ENCODE data around the gene LTBP2.
"Not testable (repeated sequence)": the region's sequence is repeated elsewhere in the genome, so short reads cannot be mapped to it uniquely, and the experiment has no call there.

Gene LTBP2

DNA sequence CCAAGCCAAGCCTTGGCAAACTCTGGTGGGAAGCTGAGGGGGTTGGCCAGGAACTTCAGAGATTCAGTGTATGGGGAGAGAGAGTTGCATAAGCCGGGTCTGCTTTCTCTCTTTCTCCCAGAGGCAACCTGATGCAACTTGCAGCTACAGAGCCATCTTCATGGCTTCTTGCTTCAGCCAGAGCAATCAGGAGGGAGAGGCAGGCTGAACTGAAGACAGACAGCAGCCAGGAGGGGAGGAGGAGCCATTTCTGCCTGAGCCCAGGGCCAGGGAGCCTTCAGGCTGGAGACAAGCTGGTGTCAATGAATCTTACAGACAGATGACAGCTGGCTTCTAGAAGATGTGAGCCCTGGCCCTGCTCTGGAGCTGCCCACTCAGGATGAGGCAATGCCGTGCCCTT, 137.7 kb downstream of the LTBP2 start:
- DNase-seq, result no peak

DNA sequence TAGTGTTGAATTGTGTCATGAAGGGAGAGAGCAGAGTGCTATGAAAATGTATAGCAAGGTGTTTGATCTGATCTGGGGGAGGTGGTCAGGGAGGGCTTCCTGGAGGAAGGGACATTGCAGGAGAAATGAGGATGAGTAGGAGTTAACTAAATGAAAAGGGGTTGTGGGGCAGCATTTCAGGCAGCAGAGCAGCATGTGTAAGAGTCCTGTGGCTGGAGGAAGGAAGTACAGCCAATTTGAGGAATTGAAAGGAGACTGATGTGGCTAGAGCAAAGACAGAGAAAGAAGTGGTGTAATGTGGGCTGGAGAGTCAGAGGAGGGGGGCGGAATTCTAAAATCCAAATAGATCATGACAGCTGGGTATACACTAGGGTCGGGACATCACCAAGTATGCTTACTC, 139.4 kb downstream of the LTBP2 start:
- DNase-seq, result no peak

DNA sequence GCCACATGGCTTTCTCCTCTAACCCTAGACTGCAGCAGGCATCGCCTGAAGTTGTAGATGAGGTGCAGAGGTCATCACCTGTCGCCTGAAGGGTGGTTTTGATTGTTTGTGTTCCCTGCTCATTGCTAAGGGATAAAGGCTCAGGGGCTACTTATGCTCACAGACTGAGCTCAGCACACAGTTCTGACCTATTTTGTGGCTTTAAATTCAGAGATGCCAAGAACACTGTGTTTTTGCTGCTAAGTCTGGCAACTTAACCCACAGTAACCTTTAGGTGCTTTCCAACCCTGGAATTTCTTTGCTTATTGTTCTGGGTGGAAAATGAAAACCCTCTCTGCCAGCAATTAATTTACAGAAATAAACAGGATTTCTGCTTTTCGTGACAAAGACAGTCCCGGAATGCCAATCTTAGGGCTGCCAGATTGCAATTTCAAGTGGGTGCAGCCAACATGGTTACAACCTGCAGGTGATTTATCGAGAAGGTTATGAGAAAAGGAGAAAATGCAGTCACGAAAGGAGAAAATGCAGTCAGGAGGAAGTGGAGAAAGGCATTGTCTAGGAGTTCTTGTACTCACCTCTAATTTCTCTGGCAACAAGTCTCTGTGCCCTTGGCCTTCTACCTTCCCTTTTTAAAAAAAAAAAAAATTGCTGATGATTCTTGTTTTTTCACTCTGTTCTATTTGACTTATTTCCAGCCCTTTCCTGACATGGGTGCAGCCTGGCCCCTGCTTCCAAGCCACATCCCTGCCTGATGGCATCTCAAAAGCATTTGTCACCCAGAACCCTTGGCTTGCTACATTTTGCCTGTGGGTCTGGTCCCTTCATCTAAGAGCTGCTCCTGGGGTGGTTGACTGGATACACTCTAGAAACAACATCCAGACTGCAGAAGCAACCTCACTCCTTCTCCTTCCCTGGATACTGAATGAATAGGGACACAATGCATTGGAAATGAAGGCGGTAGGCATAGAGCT, 142.2 kb downstream of the LTBP2 start:
- no peak for DNase-seq

DNA sequence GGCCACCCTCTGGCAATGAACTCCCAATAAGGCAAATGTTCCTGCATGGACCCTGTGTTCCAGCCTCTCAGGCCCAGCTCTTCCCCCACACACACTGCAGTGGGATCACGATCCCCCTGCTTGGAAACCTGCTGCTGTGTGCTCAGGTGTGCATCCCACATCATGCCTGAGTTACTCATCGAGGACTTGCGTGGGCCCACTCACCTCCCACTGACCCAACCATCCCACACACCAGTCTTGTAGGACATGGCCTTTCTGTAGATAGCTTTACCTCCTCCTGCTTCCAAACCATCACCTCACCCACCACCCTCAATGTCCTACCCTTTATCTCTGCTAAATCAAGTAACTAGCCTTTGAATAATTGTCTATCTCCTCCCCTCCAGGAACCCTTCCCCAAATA, 143.5 kb downstream of the LTBP2 start:
- no peak for DNase-seq

DNA sequence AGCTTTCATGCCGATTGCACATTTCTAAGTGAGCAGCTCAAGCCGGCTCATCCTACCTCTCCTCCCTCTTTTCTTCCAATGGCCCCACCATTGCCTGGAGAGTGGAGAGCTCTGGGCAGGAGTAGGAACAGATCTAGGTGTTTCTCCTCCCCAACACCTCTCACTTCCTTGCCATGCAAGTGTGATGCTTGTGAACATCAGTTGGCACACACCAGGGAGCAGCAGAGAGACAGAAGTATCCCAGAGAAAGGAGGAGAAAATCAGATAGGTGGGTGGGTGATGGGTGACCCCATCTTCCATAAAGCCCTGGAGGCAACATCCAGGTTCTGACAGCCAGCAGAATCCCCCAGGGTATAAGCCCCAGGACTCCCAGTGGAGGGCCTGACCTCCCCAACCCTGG, 146.7 kb downstream of the LTBP2 start:
- DNase-seq, result no peak

DNA sequence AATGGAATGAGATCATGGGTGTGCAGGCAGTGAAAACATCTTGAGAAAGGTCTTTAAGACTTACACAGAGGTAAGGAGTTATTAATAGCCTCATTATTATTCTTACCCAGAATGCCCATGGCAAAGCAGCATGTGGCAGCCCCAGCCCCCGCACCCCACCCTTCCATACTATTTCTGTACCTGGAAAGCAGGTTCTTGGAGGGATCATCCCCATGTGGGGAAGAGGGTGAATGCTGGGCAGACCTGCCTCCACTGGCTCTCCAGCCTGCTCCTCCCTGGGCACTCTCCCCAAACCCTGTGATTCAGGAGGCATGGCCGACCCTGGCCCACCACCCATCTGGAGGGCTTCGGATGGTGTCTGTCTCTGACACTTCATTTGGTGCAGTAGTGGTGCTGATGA, 147.3 kb downstream of the LTBP2 start:
- no peak for DNase-seq

DNA sequence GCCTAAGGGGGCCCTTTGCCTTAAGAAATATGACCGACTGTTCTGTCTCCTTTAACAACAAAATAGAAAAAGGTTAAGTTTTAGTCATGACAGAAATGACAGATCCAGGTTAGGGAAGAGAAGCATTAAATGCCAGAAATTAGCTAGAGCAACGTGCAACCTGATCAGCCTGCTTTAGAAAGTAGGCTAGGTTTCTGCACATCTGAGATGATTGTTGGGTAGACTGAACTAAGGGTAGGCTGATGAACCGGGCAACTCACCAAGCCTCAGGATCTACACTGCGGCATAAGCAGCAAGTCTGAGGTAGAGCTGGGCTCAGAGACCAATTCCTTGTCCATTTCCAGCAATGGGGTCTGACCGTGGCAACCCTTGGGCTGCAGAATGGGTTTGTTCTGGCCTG, 148.3 kb downstream of the LTBP2 start:
- DNase-seq, result no peak

DNA sequence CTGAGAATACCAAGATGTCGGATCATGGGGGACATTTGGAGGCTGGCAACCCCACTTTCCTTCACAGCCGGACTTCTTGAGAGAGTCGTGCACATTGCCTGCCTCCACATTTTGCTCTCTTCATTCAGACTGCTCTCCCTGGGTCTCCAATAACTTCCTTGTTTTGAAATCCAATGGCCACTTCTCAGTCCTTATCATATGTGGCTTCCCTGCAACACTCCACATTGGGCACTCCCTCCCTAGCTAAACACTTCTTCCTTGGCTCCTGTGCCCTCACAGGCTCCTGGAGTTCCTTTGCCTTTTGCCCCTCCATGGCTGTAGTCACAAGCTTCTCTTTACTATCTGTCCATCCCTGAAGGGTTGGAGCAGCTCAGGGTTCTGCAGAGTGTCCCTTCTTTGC, 149.0 kb downstream of the LTBP2 start:
- no peak for DNase-seq

DNA sequence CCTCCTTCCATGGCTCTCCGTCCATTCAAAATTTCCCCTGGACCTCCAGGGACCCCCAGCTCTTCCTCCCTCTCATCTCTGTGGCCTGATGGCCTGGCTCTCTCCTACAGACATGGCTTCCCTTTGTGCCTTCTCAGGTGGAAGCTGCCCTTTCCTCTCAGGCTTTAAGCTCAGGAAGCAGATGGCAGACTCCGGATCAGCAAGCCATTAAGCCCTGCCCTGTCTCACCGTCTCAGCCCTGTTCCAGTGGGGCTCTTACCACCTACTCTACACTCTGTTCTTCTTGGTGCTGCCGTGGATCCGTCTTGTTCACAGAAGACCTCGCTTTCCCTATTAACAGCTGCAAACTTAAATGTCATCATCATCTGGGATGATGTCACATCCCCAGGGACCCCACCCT, 152.1 kb downstream of the LTBP2 start:
- no peak for DNase-seq

DNA sequence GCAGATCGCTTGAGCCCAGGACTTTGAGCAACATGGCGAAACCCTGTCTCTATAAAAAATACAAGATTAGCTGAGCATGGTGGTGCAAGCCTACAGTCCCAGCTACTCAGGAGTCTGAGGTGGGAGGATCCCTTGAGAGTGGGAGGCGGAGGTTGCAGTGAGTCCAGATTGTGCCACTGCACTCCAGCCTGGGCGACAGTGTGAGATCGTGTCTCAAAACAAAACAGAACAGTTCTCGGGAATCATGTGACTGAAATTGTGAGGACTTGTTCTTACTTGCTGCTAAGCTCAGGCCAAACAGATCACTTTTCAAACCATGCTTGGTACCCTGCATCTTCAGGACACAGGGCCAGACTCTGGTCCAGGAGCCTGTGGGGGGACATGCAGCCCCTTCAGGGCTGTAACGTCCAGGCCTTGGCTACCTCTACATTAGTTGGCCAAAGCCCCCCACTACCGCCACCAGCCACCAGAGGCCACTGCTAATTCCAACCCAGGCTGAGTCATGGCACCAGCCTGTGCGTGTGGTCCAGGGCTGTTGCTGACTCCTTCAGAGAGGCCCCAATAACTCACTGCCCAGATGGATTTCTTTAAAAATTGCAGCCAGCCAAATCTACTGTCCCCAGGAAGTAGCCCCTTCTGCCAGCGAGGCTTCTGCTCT, 152.6 kb downstream of the LTBP2 start:
- DNase-seq, result peak in 1 of 3 experiments; percentile 8

DNA sequence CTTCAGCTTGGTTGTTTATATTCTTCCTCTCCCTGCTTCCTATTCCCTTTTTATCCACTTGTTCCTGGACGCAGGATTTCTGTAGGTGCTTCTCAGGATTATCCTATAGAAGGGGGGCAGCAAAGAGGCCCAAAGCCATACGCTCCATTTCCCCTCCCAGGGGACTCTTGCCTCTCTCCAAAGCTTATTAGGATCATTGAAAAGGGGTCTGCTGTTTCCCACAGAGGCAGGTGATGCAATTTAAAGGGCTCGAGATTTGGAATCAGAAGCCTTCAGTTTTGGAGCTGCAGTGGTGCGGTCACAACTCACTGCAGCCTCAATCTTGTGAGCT, 154.5 kb downstream of the LTBP2 start:
- peak in 1 of 3 experiments; percentile 33 for DNase-seq

DNA sequence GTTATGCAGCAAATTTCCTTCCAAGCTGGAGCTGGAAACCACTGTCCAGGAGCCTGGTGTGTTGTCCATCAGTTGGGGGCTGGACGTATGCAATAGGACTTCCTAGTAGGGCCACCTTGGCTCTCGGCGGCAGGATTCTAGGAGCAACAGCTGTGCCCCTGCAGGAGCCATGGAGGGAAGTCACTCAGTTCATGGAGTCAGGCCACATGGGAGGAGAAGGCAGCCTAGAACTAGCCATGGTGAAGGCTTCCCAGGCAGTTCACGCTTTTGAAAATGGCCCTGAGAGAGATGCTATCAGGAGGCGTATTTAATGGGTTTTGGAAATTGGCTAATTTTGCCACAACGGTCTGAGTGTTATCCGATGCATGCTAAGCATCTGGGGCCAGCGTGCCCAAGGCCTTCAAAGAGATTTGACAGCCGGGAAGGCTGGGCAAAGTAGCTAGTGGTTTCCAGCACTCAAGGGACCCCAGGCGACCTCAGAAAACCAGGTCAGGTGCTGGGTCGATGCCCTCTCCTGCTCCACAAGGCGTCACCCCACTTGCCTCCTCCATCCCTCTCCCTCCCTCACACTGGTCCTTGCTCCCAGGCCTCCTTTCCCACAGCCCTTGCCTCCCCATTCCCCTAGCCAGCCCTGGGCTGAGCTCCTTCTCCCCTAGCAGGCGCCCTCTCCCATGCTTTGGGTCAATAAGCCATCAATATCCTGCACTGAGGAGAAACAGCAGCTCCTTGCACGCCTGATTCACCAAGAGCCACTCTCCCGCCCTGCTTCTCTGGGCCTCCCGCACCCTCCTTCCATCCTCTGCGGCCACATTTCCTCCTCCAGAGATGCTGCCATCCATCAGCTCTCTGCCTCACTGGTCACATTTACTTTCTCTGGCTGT, 155.1 kb downstream of the LTBP2 start:
- no peak for DNase-seq

DNA sequence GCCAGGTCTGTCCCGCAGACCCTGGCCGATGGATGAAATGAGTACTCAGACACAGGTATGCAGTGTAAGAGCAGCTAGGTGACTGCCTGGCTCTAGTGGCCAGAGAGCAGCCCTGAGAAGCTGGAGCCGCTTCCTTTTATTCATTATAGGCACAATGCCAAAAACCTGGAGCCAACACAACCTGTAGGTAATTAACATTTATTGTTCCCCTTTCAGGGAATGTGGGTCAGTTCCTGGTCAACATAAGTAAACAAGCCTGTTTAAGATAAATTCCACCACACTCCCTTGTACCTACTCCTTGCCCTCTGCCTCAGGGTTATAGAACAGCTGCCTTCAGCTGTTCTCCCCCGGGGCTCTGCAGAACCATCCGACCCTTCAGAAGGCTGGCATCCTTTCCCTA, 157.6 kb downstream of the LTBP2 start:
- not testable (repeated sequence) for DNase-seq

Data from NCI-H1417 (cell line).